Measurements from ENCODE around the gene NUAK2. TPM values are rescaled to one million over a fixed set of nuclear protein-coding genes. Genes with fewer than 3 reads are reported as not detected.

The NUAK2 gene
- total RNA-seq, 4 donors from 2014 or later = 0.42 to 0.86 (median 0.74) TPM

DNA sequence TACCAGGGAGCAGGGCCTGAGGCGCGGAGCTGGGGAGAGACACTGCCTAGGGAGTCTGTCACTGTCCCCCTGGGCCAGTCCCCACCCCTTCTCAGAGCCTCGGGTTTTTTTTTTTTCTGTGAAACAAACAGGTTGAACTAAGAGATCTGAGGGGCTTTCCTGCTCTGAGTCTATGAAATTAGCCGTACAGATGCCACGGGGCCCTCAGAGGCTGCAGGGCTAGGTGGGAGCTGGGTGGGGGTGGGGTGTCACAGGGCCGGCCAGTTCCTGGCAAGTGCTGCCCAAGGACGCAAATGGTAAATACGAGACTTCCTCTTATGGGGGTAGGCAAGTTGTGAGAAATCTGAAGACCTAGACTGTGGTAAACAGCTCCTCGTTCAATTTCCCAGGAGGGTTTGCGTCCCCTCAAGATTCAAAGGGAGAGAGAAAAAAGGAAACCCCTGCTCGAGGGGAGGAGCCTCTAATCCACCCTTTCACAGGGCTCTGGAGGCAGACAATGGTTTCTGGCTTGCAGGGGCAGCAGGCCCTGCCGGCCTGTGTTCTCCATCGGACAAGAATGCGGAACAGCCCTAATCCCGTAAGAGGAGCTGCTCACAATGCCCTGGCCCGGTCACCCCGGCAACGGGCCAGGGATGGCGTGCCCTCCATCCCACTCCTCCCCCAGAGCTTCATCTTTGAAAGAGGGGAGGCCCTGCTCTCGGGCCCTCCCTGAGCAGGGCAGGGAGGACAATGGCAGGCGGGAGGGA lies 7.8 kb downstream of the NUAK2 start:
- DNase-seq (ENCODE audit: extremely low spot score) = peak; percentile 94
- H3K9me3 ChIP-seq = no peaks in the 10 kb centered on the region
- H3K4me1 ChIP-seq = peaks cover 36 to 41% (median 39%) of the 10 kb centered on the region in 4 donors
- no peak for TF ChIP-seq EP300 (IDR thresholded peaks at IDR 0.05)
- TF ChIP-seq, protein P1, sequence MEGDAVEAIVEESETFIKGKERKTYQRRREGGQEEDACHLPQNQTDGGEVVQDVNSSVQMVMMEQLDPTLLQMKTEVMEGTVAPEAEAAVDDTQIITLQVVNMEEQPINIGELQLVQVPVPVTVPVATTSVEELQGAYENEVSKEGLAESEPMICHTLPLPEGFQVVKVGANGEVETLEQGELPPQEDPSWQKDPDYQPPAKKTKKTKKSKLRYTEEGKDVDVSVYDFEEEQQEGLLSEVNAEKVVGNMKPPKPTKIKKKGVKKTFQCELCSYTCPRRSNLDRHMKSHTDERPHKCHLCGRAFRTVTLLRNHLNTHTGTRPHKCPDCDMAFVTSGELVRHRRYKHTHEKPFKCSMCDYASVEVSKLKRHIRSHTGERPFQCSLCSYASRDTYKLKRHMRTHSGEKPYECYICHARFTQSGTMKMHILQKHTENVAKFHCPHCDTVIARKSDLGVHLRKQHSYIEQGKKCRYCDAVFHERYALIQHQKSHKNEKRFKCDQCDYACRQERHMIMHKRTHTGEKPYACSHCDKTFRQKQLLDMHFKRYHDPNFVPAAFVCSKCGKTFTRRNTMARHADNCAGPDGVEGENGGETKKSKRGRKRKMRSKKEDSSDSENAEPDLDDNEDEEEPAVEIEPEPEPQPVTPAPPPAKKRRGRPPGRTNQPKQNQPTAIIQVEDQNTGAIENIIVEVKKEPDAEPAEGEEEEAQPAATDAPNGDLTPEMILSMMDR (IDR thresholded peaks at IDR 0.05) = no peak
- H3K27me3 ChIP-seq = peaks cover 0 to 6% (median 0%) of the 10 kb centered on the region in 4 donors
- intact Hi-C loops (cut with DNase I) = no loop called here
- H3K36me3 ChIP-seq = peaks cover 0 to 7% (median 2%) of the 10 kb centered on the region in 4 donors
- peak overlapping the region in 3 of 4 donors; percentile 5 to 12 (median 7) for H3K4me3 ChIP-seq
- WGBS = 62% methylated on average over 13 of the region's 21 CpGs
- H3K27ac ChIP-seq (replicated peaks in 1 of 4) = peak overlapping the region; percentile 28 to 55 (median 35)

DNA sequence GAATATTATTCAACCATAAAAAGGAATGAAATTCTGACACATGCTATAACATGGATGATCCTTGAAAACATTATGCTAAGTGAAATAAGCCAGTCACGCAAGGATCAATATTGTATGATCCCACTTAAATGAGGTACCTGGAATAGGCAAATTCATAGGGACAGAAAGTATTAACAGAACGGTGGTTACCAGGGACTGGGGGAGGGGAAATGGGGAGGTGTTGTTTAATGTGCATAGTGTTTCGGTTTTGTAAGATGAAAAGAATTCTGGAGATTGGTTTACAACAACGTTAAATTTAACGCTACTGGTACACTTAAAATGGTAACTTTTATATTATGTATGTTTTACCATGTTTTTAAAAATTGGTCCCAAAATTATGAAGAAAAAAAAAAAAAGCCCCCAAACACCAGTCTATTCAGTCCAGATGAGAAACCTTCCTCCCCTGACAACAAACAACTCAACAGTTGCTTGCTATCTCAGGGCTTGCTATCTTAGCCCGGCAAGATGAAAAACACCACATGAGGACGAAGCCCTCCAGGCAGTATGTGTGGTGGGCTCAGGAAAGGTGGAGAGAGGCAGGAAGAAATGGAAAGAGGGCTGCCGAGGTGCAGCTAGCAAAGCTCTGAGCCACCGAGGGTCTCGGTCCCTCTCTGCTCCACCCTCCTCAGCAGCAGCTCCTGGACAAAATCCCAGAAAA lies 8.5 kb downstream of the NUAK2 start:
- 78% methylated on average over 10 of the region's 10 CpGs for WGBS
- peak overlapping the region; percentile 28 to 55 (median 35) for H3K27ac ChIP-seq (replicated peaks in 1 of 4)
- H3K36me3 ChIP-seq = peaks cover 0 to 14% (median 4%) of the 10 kb centered on the region in 4 donors
- peak overlapping the region in 2 of 4 donors; percentile 5 to 7 for H3K4me3 ChIP-seq
- DNase-seq (ENCODE audit: extremely low spot score) = no peak
- H3K27me3 ChIP-seq = peaks cover 0 to 6% (median 0%) of the 10 kb centered on the region in 4 donors
- H3K4me1 ChIP-seq = peaks cover 30 to 34% (median 33%) of the 10 kb centered on the region in 4 donors
- H3K9me3 ChIP-seq = no peaks in the 10 kb centered on the region
- no peak for TF ChIP-seq EP300 (IDR thresholded peaks at IDR 0.05)
- no peak for TF ChIP-seq POLR2A (IDR thresholded peaks at IDR 0.05; ENCODE audit: low read depth)
- TF ChIP-seq, protein P1 (IDR thresholded peaks at IDR 0.05) = no peak
- no peak for TF ChIP-seq POLR2AphosphoS5 (IDR thresholded peaks at IDR 0.05)
- intact Hi-C loops (cut with DNase I) = no loop called here

DNA sequence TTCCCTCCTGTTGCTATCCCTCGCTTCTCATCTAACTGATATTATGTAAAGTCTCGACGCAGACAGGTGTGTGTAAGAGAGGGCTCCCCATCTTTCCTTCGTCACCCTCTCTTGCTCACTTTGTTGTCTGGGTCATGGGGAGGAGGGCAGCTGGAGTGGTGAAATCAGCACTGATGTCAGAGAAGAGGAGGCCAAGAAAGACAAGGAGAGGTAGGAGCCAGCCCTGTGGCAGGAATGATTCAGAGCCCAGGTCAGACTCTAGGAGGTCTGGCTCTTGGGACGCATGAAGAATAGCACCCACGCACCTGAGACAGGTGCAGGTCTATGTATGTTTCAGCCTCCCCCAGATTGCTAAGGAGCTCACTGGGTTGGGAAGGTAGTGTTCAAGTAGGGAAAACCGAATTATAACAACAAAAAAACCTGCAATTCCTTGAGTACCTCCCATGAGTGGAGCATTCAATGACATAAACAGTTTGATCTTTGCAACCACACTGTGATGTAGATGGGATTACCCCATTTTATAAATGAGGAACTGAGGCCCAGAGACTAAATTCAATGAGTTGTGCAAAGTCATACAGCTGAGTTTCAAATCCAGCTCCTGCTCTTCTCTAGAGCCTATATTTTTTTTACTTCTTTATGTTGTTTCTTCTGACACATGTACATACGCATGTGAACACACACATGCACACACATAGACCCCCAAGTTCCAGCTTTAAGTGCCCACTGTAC lies 10.4 kb downstream of the NUAK2 start:
- no peak for DNase-seq (ENCODE audit: extremely low spot score)
- Histone ChIP-seq H3K36me3 (peaks cover 0 to 31% (median 6%) of the 10 kb centered on the region in 4 donors), H3K27ac (replicated peaks in 1 of 4) (no peak overlapping the region), H3K4me1 (peaks cover 14 to 15% (median 14%) of the 10 kb centered on the region in 4 donors), H3K4me3 (no peak overlapping the region), H3K27me3 (peaks cover 0 to 6% (median 0%) of the 10 kb centered on the region in 4 donors), H3K9me3 (no peaks in the 10 kb centered on the region)
- TF ChIP-seq, protein P1 (IDR thresholded peaks at IDR 0.05) = no peak
- TF ChIP-seq EP300 (IDR thresholded peaks at IDR 0.05) (no peak), POLR2AphosphoS5 (IDR thresholded peaks at IDR 0.05) (no peak), POLR2A (IDR thresholded peaks at IDR 0.05; ENCODE audit: low read depth) (no peak)
- intact Hi-C loops (cut with DNase I) = no loop called here
- 91% methylated on average over 8 of the region's 8 CpGs for WGBS

DNA sequence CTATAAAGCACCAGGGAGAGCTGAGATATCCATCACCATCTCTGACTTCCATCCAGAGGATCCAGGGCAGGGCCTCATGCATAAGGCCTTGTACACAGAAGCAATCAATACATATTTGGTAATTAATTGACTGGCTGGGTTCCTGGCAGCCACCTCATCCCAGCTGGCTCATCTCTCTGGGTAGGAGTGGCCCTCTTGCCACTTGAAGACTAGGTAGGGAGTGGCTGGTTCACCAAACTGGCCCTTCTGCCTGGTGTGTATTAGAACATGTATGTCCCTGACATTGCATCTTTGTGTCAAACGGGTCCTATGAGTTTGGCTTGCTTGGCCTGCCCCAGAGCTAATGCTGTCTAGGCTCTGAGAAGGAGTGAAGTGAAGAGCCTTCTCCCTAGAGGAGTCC lies 11.8 kb downstream of the NUAK2 start:
- Histone ChIP-seq H3K27ac (replicated peaks in 1 of 4) (no peak overlapping the region), H3K36me3 (peaks cover 0 to 45% (median 17%) of the 10 kb centered on the region in 4 donors), H3K27me3 (peaks cover 0 to 6% (median 0%) of the 10 kb centered on the region in 4 donors), H3K4me3 (no peak overlapping the region), H3K9me3 (no peaks in the 10 kb centered on the region), H3K4me1 (peaks cover 10 to 13% (median 10%) of the 10 kb centered on the region in 4 donors)
- 78% methylated on average over 1 of the region's 1 CpG for WGBS
- intact Hi-C loops (cut with DNase I) = no loop called here
- TF ChIP-seq POLR2AphosphoS5 (IDR thresholded peaks at IDR 0.05) (no peak), EP300 (IDR thresholded peaks at IDR 0.05) (no peak), POLR2A (IDR thresholded peaks at IDR 0.05; ENCODE audit: low read depth) (no peak)
- TF ChIP-seq, protein P1 (IDR thresholded peaks at IDR 0.05) = no peak
- no peak for DNase-seq (ENCODE audit: extremely low spot score)

All from esophagus muscularis mucosa (tissue), 4 donors.